Activated T-cell treated with anti-CD3 and anti-CD28 coated beads, Interleukin-2, amount 50 U/mL, for 48 hours (primary cell): ENCODE results near the gene STX8.
"Not testable (repeated sequence)": the region's sequence is repeated elsewhere in the genome, so short reads cannot be mapped to it uniquely, and the experiment has no call there.

Experiments
- DNase-seq, 2 experiments: peaks; one replicate each; pipeline ENCODE4 v3.0.0-alpha.2; 2020

The STX8 gene

GRCh38 chr17:9290226-9290613 is 285.4 kb downstream of the STX8 start:
- DNase-seq, result peak; percentile 34 to 35

- DNase-seq, result no peak
These were observed 288.3 kb downstream of the STX8 start for GRCh38 chr17:9287306-9287705.

GRCh38 chr17:9286434-9286833 is 289.2 kb downstream of the STX8 start:
- DNase-seq, result no peak

- no peak for DNase-seq
These were observed 289.8 kb downstream of the STX8 start for GRCh38 chr17:9285602-9286427.

- no peak for DNase-seq
These were observed 290.7 kb downstream of the STX8 start for GRCh38 chr17:9284884-9285283.

GRCh38 chr17:9283909-9284308 is 291.7 kb downstream of the STX8 start:
- DNase-seq, result no peak

GRCh38 chr17:9279893-9280292 is 295.7 kb downstream of the STX8 start:
- DNase-seq, result no peak

- DNase-seq, result no peak
These were observed 300.6 kb downstream of the STX8 start for GRCh38 chr17:9274973-9275372.

GRCh38 chr17:9273428-9274391 is 301.9 kb downstream of the STX8 start:
- DNase-seq, result peak; percentile 58 to 61

- DNase-seq, result no peak
These were observed 303.0 kb downstream of the STX8 start for GRCh38 chr17:9272501-9273200.

- no peak for DNase-seq
These were observed 303.6 kb downstream of the STX8 start for GRCh38 chr17:9271989-9272388.

GRCh38 chr17:9270921-9271320 is 304.7 kb downstream of the STX8 start:
- no peak for DNase-seq

GRCh38 chr17:9269350-9270035 is 306.1 kb downstream of the STX8 start:
- DNase-seq, result no peak

- no peak for DNase-seq
These were observed 307.1 kb downstream of the STX8 start for GRCh38 chr17:9268546-9268945.

GRCh38 chr17:9266697-9267117 is 308.9 kb downstream of the STX8 start:
- no peak for DNase-seq

- no peak for DNase-seq
These were observed 309.5 kb downstream of the STX8 start for GRCh38 chr17:9266031-9266680.

- no peak for DNase-seq
These were observed 314.3 kb downstream of the STX8 start for GRCh38 chr17:9261081-9262012.

GRCh38 chr17:9259419-9259818 is 316.2 kb downstream of the STX8 start:
- DNase-seq, result no peak

- DNase-seq, result no peak
These were observed 317.3 kb downstream of the STX8 start for GRCh38 chr17:9258115-9259015.

GRCh38 chr17:9257630-9257965 is 318.0 kb downstream of the STX8 start:
- not testable (repeated sequence) for DNase-seq
